ENCODE measurements around the gene ST6GALNAC6. TPM values are rescaled to one million over a fixed set of nuclear protein-coding genes. Genes with fewer than 3 reads are reported as not detected.

ST6GALNAC6 gene
- total and polyA plus RNA-seq, 4 donors: 22.5 to 40.4 (median 32.3) TPM

GRCh38 chr9:127875306-127875966 lies 24.0 kb downstream of the ST6GALNAC6 start (continued):
- TF ChIP-seq HNF4G (IDR thresholded peaks at IDR 0.05) (no peak), TAF1 (conservative IDR thresholded peaks at IDR 0.05) (no peak), REST (IDR thresholded peaks at IDR 0.05) (no peak), EGR1 (IDR thresholded peaks at IDR 0.05; ENCODE audit: low read depth in 2 of 2) (no peak), RXRA (IDR thresholded peaks at IDR 0.05) (no peak), HNF4A (conservative IDR thresholded peaks at IDR 0.05) (no peak)
- TF ChIP-seq, protein P1, sequence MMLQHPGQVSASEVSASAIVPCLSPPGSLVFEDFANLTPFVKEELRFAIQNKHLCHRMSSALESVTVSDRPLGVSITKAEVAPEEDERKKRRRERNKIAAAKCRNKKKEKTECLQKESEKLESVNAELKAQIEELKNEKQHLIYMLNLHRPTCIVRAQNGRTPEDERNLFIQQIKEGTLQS (IDR thresholded peaks at IDR 0.05): no peak

DNA sequence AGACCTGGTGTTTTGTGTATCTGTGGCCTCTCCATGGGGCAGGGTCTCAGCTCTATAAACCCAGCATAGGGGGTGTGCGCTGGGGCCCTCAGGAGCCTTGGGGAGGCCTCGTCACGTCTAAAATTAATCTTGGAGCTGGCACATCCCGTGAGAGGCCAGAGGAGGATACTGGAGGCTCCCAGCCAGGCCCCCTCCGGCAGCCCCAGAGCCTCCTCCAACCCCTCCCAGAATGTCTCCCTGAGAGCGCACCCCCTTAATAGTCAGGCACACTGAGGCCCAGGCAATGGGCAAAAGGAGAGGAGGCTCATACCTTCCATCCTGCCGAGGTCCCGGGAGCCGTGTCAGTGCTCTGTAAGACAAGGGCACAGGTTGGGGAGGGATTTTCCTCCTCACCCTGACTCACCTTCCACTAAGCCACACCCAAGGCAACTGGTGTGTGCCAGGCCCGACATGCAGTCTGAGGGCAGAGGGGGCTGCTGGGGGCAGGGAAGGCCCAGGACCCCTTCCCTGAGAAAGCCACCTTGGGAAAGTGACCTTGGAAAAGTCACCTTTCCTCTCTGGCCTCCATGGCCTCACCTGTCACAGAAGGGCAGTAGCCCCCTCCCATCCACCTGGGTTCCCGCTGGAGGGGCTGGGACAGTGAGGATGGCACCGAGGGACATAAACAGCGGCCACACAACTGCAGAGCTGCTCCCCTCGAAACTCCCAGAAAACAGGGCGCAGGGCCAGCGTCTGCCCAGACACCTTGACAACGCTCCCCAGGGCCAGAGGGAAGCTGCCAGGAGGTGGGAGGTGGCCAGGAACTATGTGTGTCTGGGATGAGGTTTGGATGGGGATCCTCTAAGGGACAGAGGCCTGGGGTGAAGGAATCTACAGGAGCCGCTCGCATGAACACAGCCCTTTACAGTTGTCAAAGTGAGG lies 24.8 kb downstream of the ST6GALNAC6 start:
- Histone ChIP-seq H3K27ac (ENCODE audit: low read depth in 1 of 2, low read length in 2 of 2) (no peak overlapping the region), H3K27me3 (ENCODE audit: control insufficient read depth in 4 of 4, insufficient read depth in 4 of 4, low read length in 3 of 4) (no peaks in the 10 kb centered on the region), H3K4me1 (ENCODE audit: control insufficient read depth in 4 of 4, insufficient read depth in 4 of 4, low read length in 3 of 4) (peaks cover 12 to 37% (median 24%) of the 10 kb centered on the region in 4 donors), H3K9me3 (ENCODE audit: control insufficient read depth in 4 of 4, low read length in 3 of 4) (no peaks in the 10 kb centered on the region), H3K9ac (ENCODE audit: low read depth in 1 of 2, low read length in 2 of 2) (no peak overlapping the region), H3K4me3 (ENCODE audit: low read depth in 1 of 3, low read length in 3 of 3) (no peak overlapping the region), H3K36me3 (ENCODE audit: control insufficient read depth in 4 of 4, insufficient read depth in 3 of 4, low read depth in 1 of 4, low read length in 3 of 4) (peaks cover 0 to 3% (median under 1%) of the 10 kb centered on the region in 4 donors)
- WGBS: 91% methylated on average over 19 of the region's 19 CpGs
- TF ChIP-seq, protein P2, sequence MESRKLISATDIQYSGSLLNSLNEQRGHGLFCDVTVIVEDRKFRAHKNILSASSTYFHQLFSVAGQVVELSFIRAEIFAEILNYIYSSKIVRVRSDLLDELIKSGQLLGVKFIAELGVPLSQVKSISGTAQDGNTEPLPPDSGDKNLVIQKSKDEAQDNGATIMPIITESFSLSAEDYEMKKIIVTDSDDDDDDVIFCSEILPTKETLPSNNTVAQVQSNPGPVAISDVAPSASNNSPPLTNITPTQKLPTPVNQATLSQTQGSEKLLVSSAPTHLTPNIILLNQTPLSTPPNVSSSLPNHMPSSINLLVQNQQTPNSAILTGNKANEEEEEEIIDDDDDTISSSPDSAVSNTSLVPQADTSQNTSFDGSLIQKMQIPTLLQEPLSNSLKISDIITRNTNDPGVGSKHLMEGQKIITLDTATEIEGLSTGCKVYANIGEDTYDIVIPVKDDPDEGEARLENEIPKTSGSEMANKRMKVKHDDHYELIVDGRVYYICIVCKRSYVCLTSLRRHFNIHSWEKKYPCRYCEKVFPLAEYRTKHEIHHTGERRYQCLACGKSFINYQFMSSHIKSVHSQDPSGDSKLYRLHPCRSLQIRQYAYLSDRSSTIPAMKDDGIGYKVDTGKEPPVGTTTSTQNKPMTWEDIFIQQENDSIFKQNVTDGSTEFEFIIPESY (IDR thresholded peaks at IDR 0.05): no peak
- no peak for TF ChIP-seq HNF4G (IDR thresholded peaks at IDR 0.05)
- no peak for TF ChIP-seq YY1 (IDR thresholded peaks at IDR 0.05)
- no peak for TF ChIP-seq JUND (IDR thresholded peaks at IDR 0.05)
- TF ChIP-seq RAD21 (IDR thresholded peaks at IDR 0.05): no peak
- TF ChIP-seq EGR1 (IDR thresholded peaks at IDR 0.05; ENCODE audit: low read depth in 2 of 2): no peak
- no peak for TF ChIP-seq FOXA1 (IDR thresholded peaks at IDR 0.05)
- no peak for TF ChIP-seq CTCF (IDR thresholded peaks at IDR 0.05; ENCODE audit: low read depth, low read length, missing input control)
- TF ChIP-seq, protein P1 (IDR thresholded peaks at IDR 0.05): no peak
- no peak for TF ChIP-seq TAF1 (conservative IDR thresholded peaks at IDR 0.05)
- TF ChIP-seq HNF4A (conservative IDR thresholded peaks at IDR 0.05): no peak
- no peak for TF ChIP-seq SP1 (IDR thresholded peaks at IDR 0.05)
- TF ChIP-seq NR2F2 (IDR thresholded peaks at IDR 0.05): no peak
- TF ChIP-seq RXRA (IDR thresholded peaks at IDR 0.05): no peak
- TF ChIP-seq, protein P3, sequence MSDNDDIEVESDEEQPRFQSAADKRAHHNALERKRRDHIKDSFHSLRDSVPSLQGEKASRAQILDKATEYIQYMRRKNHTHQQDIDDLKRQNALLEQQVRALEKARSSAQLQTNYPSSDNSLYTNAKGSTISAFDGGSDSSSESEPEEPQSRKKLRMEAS (IDR thresholded peaks at IDR 0.05): no peak
- no peak for TF ChIP-seq REST (IDR thresholded peaks at IDR 0.05)
- DNase-seq (ENCODE audit: low spot score): no peak
